Renal cortex interstitium (tissue), 11 donors: Measurements from ENCODE around the gene CTNNAL1. TPM values are rescaled to one million over a fixed set of nuclear protein-coding genes. Genes with fewer than 3 reads are reported as not detected.
"Not testable (repeated sequence)": the region's sequence is repeated elsewhere in the genome, so short reads cannot be mapped to it uniquely, and the experiment has no call there.

Experiments
- DNase-seq, 11 donors: peaks; one replicate each; pipeline ENCODE4 v3.0.0-alpha.2; 2013; ENCODE audit warnings: low read depth in 9 of 11, low spot score in 4 of 11; ENCODE audit errors: extremely low read depth in 1 of 11
- polyA plus RNA-seq, 3 donors: library from polyadenylated mRNA; unstranded; fragments of 120-200 nt; gene quantifications; one replicate each; pipeline ENCODE4 v1.2.1, GENCODE V29; 2013; ENCODE audit not compliant: insufficient read length in 3 of 3

The CTNNAL1 gene
- polyA plus RNA-seq, 3 donors: 54.7 to 68.5 (median 63.8) TPM

DNA sequence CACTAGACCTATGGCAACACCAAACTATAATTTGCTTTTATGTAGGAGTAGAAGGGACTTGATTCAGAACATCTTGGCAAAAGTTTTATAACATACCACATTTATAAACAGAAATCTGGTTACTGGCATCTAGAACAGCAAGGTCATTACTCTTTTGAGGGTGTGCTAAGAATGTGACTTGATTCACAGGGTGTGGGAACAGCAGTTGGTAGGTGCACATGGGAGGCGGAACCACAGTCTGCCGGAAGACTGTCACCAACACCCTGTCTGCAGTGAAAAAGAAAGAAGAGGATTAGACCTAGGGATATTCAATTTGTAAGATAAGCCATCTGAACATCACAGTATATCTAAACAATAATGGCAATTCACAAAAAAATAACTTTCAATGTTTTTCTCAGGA, 102.4 kb downstream of the CTNNAL1 start:
- DNase-seq: no peak

DNA sequence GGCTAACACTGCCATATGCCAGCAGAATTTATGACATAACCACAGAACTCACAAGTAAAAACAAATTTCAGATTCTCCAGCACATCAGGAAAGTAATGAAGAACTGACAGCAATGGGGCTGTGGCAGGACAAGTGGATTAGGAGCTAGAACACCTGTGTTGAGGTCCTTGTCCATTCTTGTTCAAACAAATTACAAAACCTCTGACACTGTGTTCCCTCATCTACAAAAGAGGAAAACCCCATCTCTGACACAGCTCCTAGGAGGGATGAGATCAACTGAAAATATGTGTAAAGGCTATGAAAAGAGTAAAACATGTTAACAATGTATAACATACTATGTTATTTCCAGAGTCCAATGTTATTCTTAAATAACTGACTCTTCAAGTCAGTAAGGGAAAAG, 102.9 kb downstream of the CTNNAL1 start:
- no peak for DNase-seq

DNA sequence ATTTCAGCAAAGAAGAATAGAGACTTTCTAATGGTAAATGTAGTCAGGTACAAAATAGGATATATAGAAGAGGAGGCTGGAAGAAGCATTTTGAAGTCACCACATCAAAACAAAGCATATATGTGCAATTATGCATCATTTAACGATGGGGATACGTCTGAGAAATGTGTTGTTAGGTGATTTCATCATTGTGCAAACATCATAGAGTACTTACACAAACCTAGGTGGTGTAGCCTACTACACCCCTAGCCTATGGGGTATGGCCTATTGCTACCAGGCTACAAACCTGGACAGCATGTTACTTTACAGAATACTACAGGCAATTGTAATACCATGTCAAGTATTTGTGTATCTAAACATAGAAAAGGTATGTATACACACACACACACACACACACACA, 107.8 kb downstream of the CTNNAL1 start:
- DNase-seq: no peak

DNA sequence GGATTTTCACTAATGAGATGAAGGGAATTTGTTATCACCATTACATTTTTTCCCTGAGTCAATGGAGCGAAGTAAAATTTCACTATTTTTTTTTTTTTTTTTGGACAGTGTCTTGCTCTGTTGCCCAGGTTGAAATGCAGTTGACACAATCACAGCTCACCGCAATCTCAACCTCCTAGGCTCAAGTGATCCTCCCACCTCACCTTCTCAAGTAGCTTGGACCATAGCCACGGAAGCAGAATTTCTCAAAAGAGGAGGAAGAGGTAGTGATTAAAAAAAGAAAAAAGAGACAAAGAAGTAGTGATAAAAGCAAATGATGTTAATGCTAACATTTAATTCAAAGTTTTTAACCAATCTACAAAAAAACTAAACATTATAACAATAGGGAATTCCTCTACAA, 109.1 kb downstream of the CTNNAL1 start:
- DNase-seq: no peak

DNA sequence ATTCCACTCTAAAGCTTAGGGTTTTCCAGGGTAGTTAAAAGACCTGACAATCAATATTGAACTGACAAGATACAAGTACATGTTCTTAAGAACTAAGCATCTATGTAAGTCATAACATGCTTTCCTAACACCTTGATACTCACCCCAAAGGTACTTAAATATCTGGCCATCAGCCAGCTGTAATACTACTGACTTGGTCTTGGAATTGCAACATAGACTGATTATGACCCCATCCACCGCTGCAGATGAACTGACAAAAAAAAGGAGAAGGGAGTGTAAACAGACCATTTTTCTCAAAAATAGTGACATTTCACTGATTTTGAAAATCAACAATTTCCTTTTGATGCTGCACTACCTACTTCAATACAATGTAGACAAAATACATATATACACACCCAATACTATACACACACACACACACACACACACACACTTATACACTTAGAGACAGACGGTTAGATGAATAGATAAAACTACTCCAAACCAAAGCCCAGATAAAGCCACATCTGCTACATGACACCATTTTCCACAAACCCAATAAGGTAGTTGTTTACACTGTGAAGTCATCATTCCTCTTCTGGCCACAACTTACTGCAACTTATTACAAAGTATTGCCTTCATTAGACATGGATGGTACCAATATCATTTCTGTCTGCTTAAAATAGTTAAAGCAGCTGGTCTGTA, 109.7 kb downstream of the CTNNAL1 start:
- DNase-seq: no peak

DNA sequence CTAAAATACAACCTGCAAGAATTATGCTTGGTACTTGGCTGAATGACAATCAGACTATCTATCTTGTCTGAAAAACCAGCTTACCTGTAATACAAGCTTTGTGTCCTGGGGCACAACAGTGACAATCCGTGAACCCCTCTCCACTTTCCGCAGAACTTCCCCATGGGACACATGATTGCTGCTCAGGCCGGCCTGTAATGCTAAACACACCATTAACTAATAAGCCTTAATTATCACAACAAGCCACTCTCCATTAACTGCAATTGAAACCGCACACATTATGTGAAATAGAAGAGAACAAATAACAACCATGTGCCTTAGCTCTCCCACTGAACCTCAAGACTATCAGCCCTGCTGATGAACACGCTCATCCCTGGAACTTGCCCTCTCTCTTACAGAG, 113.1 kb downstream of the CTNNAL1 start:
- DNase-seq: no peak

DNA sequence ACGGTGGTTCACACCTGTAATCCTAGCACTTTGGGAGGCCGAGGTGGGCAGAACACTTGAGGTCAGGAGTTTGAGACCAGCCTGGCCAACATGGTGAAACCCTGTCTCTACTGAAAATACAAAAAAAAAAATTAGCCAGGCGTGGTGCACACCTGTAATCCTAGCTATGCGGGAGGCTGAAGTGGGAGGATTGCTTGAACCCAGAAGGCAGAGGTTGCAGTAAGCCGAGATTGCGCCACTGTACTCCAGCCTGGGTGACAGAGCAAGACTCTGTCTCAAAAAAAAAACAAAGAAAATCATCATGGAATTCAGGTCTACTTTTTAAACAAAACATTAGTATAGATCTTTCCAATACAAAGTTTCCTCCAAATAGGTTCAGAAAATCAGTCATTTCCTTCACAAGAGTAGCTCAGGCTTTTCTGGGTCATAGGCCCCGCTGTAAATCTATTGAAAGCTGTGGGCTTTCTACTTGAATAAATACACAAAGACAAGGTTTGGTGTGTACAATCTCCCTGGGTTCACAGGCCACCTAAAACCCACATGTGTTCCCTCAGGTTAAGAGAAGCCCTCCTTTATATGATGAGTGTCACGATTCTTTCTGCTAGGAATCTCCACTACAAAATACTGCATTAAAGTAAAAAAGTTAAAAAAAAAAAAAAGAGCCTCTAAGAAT, 114.1 kb downstream of the CTNNAL1 start:
- not testable (repeated sequence) for DNase-seq

DNA sequence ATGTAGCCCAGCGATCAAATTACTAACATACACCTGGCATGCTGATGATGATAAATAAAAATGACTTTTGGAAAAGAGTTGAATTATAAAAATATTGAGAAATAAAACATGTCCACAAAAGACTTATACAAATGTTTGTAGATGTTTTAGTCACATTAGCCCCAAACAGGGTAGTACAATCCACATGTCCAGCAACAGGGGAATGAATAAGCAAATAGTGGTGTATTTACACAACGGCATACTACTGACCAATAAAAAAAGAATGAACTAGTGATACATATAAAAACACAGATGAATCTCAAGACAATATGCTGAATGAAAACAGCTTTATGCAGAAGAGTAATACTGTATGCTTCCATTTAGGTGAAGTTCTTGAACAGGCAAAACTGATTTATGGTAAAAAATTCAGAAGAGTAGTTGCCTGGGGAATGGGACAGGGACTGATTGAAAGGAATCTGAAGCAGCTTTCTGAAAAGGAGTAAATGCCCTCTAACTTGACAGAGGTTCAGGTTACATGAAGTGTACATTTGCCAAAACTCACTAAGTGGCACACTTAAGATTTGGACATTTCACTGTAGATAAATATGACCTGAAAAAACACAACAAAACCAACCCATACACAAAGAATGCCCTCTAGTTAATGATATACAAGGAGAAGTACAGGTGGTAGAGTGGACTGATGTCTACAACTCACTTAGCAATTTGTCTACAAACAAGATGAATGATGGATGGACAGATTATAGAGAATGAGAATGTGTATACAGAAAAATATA, 115.8 kb downstream of the CTNNAL1 start:
- DNase-seq: no peak

DNA sequence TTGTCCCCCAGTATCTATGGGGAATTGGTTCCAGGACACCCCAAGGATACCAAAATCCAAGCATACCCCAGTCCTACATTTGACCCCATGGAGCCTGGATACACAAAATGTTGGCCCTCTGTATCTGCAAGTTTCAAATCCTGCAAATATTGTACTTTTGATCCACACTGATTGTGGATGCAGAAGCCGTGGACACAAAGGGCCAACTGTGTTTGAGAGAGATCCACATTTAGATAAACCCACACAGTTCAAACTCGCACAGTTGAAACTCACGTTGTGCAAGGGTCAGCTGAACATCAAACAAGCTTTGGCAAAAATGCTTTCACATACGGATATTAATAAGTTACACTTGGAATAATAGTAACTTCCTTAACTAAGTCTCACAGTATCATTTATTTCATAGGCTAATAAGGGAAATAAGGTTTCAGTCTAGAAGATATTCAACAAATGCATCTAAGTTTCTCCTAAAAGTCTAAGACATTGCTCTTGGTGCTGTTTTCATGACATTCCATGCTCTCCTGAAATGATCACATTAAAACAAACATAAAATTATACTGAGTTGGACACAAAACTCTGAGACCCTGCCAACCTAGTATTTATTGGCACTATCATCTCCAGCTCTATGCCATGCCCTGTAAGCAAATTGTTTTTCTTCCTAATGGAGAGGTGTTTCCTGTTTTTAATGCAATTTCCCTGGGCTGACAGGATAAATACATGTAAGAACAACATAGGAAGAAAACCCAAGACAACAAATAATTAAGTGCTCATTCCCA, 118.9 kb downstream of the CTNNAL1 start:
- no peak for DNase-seq

Other genes starting within 250 kb of the CTNNAL1 start
- gene ACTL7B, start 157.5 kb downstream of the CTNNAL1 start, polyA plus RNA-seq: not detected
- gene ACTL7A, start 151.2 kb downstream of the CTNNAL1 start, polyA plus RNA-seq: not detected
- gene ELP1, start 79.4 kb downstream of the CTNNAL1 start, polyA plus RNA-seq: 10 to 100 TPM; 41.6 to 50.8 (median 44.8) TPM
- 10 to 100 TPM; 30.0 to 35.7 (median 35.5) TPM for gene ABITRAM, start 79.1 kb downstream of the CTNNAL1 start, polyA plus RNA-seq
- 10 to 100 TPM; 57.1 to 88.9 (median 76.0) TPM for gene TMEM245, start 106.4 kb upstream of the CTNNAL1 start, polyA plus RNA-seq
- gene FRRS1L, start 153.8 kb upstream of the CTNNAL1 start, polyA plus RNA-seq: 1 to 10 TPM; 2.9 to 3.7 (median 3.1) TPM